ENCODE measurements around the gene RNF182. TPM values are rescaled to one million over a fixed set of nuclear protein-coding genes. Genes with fewer than 3 reads are reported as not detected.
"Not testable (repeated sequence)": the region's sequence is repeated elsewhere in the genome, so short reads cannot be mapped to it uniquely, and the experiment has no call there.

Gene RNF182
- 10.3 and 15.3 TPM in 2 replicates for total RNA-seq (ENCODE audit: low replicate concordance)

GRCh38 chr6:13924949-13925881 is at the start of gene RNF182:
Gene RNF182, plus strand, starts transcription at chr6:13924952. Its CDS starts 52,168 bp downstream, at chr6:13977120.
- TF ChIP-seq CTCF (IDR thresholded peaks at IDR 0.05) = no peak
- no peak for TF ChIP-seq EZH2 (IDR thresholded peaks at IDR 0.05)
- TF ChIP-seq EZH2phosphoT487 (IDR thresholded peaks at IDR 0.05) = no peak
- H3K27ac ChIP-seq = no peak within 1 kb of the TSS

GRCh38 chr6:13877051-13877450 is 47.7 kb upstream of the RNF182 start:
- Mint-ChIP-seq H3K4me1 (peaks cover 13% of the 10 kb centered on the region), H3K27me3 (ENCODE audit: insufficient read depth, low read depth) (peaks cover 12% of the 10 kb centered on the region), H3K36me3 (peaks cover 2% of the 10 kb centered on the region), H3K4me3 (no peak overlapping the region), H3K9me3 (peaks cover 14% of the 10 kb centered on the region), H3K27ac (no peak overlapping the region)
- Histone ChIP-seq H3F3A (ENCODE audit: low read depth) (peaks cover 8% of the 10 kb centered on the region), H3K9ac (no peak overlapping the region), H3K4me1 (peaks cover 7% of the 10 kb centered on the region), H3K27ac (no peak overlapping the region), H2AFZ (replicated peaks) (no peak overlapping the region), H3K4me3 (no peak overlapping the region), H4K20me1 (ENCODE audit: low read depth) (no peaks in the 10 kb centered on the region), H3K9me3 (ENCODE audit: low read depth) (no peaks in the 10 kb centered on the region), H3K36me3 (no peaks in the 10 kb centered on the region), H3K4me2 (no peak overlapping the region), H3K27me3 (peaks cover 25% of the 10 kb centered on the region), H3K79me2 (ENCODE audit: low read depth) (no peaks in the 10 kb centered on the region)
- no peak for TF ChIP-seq CTCF (IDR thresholded peaks at IDR 0.05)
- no peak for TF ChIP-seq EZH2 (IDR thresholded peaks at IDR 0.05)
- TF ChIP-seq EZH2phosphoT487 (IDR thresholded peaks at IDR 0.05) = no peak
- no peak for DNase-seq (ENCODE audit: low spot score)

More at GRCh38 chr6:13924949-13925881, at the start of gene RNF182:
- H3F3A ChIP-seq (ENCODE audit: low read depth) = peaks cover 15% of the 10 kb centered on the region
- H3K9ac ChIP-seq = no peak within 1 kb of the TSS
- H3K27me3 ChIP-seq = peaks cover 42% of the 10 kb centered on the region
- no peaks in the 10 kb centered on the region for H3K36me3 ChIP-seq
- H3K27ac Mint-ChIP-seq = peak within 1 kb of the TSS; percentile 94
- peaks cover 15% of the 10 kb centered on the region for H3K4me1 ChIP-seq
- DNase-seq (ENCODE audit: low spot score) = peak; percentile 34
- peaks cover 39% of the 10 kb centered on the region for H3K4me1 Mint-ChIP-seq
- H3K36me3 Mint-ChIP-seq = no peaks in the 10 kb centered on the region
- peak within 1 kb of the TSS; percentile 94 for H3K4me3 Mint-ChIP-seq
- H3K79me2 ChIP-seq (ENCODE audit: low read depth) = peaks cover 28% of the 10 kb centered on the region
- peak within 1 kb of the TSS; percentile 80 for H3K4me3 ChIP-seq
- peaks cover 6% of the 10 kb centered on the region for H3K27me3 Mint-ChIP-seq (ENCODE audit: insufficient read depth, low read depth)
- H3K4me2 ChIP-seq = peak within 1 kb of the TSS; percentile 83
- H3K9me3 ChIP-seq (ENCODE audit: low read depth) = no peaks in the 10 kb centered on the region
- peak within 1 kb of the TSS; percentile 88 for H2AFZ ChIP-seq (replicated peaks)
- peaks cover 14% of the 10 kb centered on the region for H4K20me1 ChIP-seq (ENCODE audit: low read depth)
- H3K9me3 Mint-ChIP-seq = no peaks in the 10 kb centered on the region

DNA sequence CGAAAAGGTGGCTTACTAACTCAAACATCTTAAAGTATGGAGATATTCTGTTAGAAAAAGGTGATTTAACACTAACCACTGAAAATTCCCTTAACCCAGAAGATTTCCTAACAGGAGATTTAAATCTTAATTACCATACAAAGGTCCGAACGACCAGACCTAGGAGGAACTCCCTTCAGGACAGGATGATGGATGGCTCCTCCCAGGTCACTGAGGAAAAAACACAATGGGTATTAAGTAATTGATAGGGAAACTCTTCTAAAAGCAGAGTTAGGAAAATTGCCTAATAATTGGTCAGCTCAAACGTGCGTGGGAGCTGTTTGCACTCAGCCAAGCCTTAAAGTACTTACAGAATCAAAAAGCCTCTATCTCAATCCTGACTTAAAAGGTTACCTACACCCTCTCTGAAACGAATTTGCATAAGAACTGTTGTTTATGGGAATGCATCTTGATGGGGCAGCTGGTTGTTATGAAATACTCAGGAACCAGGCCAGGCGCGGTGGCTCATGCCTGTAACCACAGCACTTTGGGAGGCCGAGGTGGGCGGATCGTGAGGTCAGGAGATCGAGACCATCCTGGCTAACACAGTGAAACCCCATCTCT is 44.6 kb upstream of the RNF182 start:
- not testable (repeated sequence) for H3K4me3 Mint-ChIP-seq; H3K4me2 ChIP-seq; H3K36me3 ChIP-seq; H3K27me3 ChIP-seq; H3K27ac ChIP-seq; DNase-seq (ENCODE audit: low spot score); H3F3A ChIP-seq (ENCODE audit: low read depth); H3K4me3 ChIP-seq; H3K36me3 Mint-ChIP-seq; H3K27ac Mint-ChIP-seq; H3K27me3 Mint-ChIP-seq (ENCODE audit: insufficient read depth, low read depth); H2AFZ ChIP-seq (replicated peaks); H3K4me1 Mint-ChIP-seq; H3K4me1 ChIP-seq; H4K20me1 ChIP-seq (ENCODE audit: low read depth); H3K9ac ChIP-seq; H3K79me2 ChIP-seq (ENCODE audit: low read depth); H3K9me3 ChIP-seq (ENCODE audit: low read depth)
- H3K9me3 Mint-ChIP-seq = peaks cover 12% of the 10 kb centered on the region
